ENCODE data around the gene TLR6.

DNA sequence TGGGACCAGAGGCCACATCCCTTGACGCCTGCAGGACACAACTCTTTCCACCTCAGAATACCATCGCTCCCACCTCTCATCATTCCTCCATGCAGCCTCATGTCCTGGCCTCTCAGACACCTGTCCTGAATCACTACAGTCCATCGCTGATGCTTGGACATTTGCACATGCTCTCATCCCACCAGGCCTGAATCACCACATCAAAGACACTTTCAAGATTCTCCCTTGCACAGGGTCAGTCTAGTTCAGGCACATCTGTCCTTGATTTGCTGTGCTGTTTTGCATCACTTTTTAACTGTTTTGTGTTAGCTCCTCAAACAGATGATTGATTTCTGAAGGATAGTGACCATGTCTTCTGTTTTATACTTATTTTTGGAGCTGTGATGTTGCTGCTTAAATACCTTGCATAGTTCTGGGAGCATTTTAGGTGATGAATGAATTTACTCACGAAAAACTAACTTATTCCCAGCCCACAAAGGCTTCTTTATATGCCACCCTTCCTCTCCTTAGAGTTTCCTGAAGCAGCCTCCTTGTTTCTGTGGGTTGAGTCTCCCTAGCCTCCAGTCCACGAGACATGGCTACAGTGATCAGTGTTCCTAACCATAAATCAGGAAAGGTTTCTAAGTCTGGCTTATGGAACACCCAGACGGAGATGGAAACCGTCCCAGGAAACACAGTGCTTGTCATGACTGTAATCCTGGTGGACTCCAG is 13.6 kb upstream of the TLR6 start:
- TF ChIP-seq POLR2A (IDR thresholded peaks at IDR 0.05; ENCODE audit: low read depth, low read length) (no peak), SPI1 (IDR thresholded peaks at IDR 0.05; ENCODE audit: low read depth, low read length) (no peak), TAF1 (IDR thresholded peaks at IDR 0.05; ENCODE audit: low read depth, low read length) (no peak)
